ELR (cell line): ENCODE data around the gene WDR54.

Source experiments
- DNase-seq: peaks from one replicate; pipeline ENCODE4 v3.0.0-alpha.2; 2015; ENCODE audit warnings: low read depth

The WDR54 gene, protein sequence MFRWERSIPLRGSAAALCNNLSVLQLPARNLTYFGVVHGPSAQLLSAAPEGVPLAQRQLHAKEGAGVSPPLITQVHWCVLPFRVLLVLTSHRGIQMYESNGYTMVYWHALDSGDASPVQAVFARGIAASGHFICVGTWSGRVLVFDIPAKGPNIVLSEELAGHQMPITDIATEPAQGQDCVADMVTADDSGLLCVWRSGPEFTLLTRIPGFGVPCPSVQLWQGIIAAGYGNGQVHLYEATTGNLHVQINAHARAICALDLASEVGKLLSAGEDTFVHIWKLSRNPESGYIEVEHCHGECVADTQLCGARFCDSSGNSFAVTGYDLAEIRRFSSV

DNA sequence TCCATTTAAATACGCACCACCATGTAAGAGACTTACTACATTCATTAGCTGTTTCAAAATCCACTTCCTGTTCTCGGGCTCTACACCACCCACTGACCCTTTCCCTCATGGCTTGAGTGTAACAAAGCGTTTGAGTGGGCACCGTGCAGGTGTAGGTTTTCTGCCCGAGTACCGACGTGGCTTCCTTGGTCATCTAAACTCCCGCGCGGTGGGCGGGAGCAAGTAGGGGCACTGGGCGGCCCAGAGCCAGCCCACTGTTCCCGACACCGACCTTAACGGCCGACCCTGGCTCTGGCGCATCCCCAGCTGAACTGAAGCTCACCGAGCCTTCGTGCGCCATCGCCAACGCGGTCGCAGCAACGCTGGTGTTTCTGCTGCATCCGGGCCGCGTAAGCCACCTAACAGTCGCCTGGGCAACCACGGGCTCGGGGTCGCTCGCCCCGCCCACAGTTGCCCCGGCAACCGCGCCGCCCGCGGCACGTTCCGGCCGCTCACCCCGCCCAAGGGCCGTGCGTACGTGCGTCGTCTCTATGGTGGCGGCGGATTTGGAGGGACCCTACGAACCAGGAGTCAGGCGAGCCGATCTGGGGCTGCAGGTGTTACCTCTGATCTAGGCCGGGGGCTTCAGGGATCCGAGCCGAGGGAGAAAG is at the start of gene WDR54, which contains the start of gene C2orf81:
Gene WDR54, plus strand, starts transcription at position 510 of the 650 bp plus-strand sequence. CDS start 424 bp downstream, outside the sequence.
Gene C2orf81, minus strand, starts transcription at position 399 of the 650 bp plus-strand sequence. Its CDS starts 59 bp downstream, at position 340.
- DNase-seq = peak; percentile 93

DNA sequence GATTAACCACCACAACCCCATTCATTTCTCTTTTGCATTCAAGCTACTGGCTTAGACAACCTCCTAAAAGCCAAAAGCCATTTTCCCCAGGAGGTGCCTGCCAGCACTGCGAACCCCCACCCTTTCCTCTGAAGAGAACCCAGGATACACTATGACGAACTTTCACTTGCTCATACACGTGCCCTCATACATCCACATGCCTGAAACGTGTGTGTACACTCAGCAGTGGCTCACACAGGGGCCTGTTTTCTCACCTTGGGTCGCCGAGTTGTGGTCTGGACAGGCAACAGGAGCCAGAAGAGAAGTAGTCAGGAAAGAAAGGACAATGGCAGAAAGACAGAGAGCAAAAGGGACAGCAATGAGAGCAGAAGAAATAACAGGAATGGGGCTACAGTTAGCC is 48.9 kb upstream of the WDR54 start:
- no peak for DNase-seq

DNA sequence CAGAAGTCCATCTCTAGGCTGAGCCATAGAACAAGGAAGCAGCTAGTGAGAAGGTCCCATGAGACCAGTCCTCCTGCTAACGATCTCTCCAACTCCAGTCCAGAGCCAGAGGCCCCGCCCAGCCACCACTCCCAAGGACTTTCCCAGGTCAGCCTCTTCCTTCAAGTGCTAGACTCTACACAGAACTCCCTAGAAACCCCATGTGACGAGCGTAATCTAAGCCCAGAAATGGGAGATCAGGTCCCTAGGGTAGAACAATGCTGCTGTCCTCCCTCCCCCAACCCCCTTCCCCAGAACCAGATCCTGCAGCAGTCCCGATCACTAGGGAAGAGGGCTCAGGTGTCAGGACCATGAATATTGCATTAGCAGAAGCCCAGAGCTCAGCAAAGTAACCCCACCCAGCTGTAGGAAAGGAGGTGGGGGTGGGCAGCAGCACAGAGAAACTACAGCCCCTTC is 48.3 kb upstream of the WDR54 start:
- no peak for DNase-seq

DNA sequence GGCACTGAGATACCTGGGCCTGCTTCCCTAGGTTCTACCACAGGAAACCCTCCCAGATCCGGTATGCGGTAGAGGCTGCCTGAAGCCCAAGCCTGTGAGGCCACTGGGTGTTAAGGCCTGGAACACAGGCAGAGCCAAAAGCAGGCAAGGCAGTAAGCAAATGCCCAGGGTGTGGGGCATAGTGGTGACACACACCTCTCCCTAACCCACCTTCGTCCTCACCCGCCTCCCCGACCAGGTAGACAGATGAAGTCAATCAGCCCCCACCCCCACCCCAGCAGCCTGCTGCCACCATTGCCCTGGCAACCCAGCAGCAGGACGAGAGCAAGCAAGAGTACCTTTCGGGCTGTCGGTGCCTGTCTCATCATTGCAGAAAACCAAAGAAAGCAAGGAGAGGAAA is 47.5 kb upstream of the WDR54 start:
- no peak for DNase-seq

DNA sequence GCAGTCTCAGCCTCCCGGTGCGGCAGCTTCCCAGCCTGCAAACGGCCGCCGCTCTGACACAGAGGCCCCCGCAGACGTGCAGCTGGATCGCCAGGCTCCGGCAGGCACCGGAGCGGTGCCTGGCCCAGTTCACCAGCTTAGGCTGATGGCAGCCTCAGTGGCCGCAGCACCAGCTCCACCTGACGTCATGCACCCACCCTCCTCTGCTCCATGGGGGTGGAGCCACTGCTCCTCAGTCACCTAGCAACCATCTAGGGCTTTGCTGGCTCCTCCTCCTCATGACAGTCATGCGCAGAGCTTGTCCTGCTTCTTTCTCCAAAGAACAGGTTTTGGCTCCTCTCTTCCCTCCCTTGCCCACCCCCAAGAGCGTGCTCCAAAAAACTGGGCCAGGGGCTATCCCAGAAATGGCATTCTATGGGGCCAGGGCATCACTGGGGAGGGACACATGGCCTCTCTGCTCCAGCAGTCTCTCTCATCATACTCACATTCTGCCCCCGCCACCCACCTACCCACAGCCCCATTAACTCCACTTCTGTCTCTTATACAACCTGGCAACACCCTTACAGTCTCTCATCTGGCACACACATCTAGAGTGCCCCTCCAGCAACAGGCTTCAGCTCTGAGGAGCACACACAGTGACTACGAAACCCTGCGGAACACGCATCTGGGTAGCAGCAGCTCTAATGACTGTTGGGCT is 46.9 kb upstream of the WDR54 start:
- peak; percentile 75 for DNase-seq

DNA sequence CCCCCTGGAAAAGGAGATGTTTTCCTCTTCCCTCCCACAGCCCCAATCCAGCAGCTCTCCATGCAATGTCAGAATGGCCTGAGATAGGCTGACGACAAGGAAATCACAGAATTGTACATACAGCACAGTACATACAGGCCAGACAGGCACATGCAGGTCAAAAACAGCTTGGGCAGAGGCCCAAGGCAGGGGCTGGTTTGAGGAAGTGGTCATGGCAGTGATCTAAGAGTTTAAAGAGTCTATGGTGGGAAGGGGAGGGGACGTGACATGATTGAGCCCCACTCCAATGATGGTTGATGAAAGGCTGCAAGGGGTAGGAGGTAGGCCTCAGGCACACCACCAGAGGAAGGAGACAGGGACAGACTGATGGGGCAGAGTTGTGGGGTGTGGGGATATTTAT is 45.7 kb upstream of the WDR54 start:
- DNase-seq = no peak

DNA sequence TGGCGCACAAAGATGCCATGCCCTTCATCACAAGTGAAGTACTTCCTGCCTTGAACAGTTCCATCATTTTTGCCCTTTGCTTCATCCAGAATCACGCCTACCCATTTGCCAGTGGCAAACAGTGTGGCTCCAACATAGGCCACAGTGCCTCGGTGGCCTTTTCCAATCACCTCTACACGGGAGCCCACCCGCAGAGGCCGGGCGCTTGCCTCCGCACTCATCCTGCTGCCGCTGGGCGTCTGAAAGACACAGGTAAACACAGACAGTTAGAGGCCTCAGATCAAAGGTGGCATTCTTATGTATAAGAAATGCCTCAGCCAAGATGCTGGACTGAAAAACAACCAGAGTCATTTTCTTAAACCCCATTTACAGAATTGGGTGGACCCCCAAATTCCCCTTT is 43.5 kb upstream of the WDR54 start:
- no peak for DNase-seq

DNA sequence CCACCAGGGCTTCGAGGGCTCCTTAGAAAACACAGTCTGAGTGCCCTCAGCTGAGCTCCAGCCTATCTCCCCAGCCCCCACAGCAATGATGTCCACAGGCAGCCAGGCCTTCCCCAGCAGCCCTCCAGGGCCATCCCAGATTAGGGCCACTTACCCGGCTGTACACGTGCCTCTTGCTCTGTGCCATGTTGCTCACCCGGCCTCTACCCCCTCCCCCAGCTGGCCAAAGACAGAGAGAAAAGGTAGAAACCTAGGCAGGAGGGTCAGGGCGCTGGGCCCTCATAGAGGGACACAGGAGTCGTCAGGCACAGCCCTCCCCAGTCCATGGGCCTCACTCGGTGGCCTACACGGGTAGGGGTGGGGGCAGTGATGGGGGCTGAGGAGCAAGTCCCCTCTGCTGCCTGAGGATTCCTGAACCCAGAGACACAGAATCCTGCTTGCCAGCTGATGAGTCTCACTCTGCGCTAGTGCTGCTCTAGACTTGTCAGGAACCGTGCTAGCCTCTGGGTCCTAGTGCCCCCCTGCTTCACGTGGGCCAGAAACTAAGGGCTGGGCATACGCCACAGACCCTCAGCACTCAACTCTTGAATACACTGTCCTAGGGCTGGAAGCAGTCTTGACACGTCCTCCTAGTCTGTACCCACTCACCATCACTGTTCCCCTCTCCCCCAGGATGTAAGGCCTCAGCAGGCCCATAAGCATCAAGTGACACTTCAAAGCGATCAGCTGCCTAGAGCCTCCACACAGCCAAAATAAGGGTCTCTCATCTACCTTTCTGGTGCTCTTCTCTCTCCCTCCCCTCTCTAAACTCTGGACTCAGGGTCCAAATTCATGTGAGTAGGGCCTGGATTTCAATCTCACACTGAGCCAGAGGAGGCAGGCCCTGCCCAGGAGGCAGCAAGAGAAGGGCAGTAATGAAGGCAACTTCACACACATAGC is 41.4 kb upstream of the WDR54 start, which contains the start of gene DCTN1:
Gene DCTN1, minus strand, starts transcription at position 461 of the 939 bp plus-strand sequence. Its CDS starts 274 bp downstream, at position 187.
- peak; percentile 72 for DNase-seq

DNA sequence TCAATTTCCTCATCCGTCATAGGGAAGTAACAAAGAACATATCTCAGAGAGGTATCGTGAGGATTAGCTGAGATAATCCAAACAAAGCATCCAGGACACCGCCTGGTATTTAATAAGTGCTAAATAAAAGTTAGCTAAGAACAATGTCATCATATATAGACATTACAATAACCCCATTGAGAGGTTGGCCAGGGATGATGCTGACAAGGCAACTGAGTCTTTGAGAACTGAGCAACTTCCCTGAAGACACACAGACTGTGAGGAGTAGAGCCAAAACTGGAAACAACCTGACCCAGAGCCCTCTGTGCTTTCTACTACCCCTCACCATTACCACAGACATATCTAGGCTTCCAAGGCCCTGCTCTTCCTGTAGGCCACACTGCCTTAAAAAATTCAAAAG is 39.8 kb upstream of the WDR54 start:
- DNase-seq = no peak

DNA sequence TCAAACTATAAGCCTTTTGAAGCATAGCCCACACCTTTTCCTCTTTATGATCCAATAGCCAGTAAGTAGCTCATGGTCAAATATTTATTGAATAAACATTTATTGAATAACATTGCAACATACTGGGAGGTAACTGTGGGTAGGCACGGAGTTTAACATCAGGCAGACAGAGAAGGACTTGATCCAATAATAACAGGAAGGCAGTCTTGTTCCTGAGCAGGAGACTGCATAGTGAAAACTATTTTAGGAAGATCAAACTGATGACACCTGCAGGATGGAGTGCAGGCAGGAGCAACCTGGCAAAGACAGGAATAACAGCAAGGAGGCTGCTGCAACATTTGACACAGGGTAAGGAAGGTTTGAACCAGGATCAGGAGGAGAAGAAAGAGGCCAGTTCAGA is 38.3 kb upstream of the WDR54 start:
- no peak for DNase-seq

DNA sequence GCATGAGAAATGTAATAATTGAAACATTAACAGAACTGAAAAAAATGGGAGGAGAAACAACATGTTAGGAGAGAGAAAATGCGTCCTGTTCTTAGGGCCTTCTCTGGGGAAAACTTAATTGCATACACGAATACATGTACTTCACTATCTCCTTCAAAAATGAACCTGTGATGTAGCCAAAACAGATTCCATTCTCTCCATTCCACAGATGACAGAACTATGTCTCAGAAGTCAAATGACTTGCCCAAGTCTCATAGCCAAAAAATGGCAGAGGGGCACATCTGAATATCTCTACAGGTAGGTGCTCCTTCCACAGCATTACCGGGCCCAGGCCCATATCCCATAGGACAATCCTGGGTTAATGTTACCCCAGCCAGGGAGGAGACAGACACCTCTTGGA is 37.5 kb upstream of the WDR54 start:
- DNase-seq = no peak

DNA sequence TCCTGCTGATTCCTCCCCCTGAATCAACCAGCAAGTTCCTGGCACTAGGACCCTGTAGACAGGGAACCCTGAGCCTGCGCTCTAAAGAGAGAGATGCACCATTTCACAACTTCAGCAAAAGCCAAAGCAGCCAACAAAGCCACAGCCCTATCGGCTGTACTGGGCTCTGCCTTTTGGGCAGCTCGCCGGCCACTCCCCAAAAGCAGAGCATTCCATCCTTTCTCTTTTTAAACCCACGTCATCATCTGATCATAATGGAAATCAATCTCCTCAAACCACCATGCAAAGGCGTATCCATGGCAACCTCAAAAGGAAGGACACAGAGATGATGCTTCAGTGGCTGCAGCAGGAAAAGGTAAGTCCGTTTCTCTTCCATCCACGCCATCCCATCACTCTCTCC is 36.1 kb upstream of the WDR54 start:
- DNase-seq = no peak

DNA sequence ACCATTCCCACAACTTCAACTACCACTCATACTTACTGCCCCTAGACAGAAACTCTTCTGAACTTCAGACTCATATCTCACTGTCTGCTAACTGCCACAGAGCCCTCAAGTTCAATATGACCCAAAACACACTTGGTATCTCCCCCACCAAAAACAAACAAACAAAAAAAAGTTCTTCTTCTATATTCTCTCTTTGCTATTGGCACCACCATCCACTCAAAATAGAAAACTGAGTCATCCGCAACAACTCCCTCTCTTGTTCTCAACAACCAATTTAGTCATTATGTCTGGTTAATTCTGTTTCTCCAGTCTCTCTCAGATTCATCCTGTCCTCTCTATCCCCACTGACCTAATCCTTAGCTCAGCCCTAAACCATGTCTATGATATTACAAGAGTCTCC is 34.2 kb upstream of the WDR54 start:
- DNase-seq = peak; percentile 25

DNA sequence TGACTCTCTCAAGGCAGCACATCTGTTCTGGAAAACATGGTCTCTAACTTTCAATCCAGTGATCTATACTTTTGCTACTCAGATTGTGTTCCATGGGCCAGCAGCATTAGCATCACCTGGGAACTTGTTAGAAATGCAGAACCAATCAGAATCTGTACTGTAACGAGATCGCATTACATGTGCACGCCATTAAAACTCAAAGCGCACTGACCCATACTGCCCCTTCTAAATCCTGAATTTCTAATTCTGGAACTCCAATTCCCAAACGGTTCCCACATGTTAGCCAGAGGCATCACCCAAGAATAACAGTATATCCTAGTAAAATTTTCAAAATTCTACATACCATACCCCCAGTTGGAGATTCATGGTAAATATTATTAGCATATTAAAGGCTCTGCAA is 30.9 kb upstream of the WDR54 start:
- no peak for DNase-seq

DNA sequence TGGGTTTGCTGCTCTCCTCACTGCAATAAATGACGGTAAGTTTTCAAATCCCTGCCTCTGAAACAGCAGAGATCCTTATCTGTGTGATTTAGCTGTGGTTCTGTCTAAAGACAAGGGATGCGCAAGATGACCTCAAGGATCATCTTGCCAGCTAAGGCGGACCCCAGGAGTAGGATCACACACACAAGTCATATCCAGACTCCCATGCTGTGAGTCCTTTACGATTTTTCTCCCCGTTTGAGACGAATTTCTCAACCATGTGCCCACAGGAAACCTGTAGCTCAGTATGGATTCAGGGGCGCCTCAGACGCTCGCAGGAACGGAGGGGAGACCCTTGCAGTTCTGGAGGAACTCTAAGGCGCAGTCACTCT is 30.3 kb upstream of the WDR54 start:
- DNase-seq = peak; percentile 62

DNA sequence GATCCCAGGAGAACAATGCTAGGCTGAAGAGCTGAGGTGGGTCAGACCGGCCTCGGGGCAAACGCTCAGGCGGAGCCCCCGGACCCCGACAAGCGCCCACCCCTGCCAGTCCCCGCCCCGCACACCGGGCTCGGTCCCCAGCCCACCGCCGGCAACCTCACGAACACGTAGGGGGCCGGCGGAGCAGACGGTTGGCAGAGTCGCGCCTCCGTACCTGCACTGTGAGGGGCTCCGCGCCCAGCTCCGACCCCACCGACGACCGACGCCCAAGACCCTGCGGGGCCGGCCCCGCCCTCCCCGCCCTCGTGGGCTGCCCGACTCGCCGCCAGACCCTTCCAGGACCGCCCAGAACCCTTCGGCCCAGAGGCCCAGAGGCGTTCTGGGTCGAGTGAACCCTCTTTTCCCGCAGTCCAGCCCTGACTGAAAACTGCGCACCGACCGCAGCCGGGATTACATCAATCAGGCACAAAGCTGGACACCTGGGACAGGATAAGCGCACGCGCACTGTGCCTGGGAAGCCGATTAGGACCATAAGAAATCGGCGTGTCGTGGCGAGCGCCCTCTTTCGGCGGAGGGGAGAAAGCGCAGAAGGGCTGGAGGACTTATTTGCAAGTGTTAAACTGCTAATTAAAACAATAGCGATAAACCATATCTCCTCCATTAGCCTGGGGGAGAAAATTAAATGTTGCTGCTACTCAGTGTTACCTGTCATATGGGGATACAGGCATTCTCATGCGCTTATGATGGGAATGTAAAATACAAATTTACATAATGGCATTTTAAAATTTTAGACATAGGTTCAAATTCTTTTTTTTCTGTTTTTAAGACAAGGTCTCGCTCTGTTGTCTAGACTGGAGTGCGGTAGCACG is 29.7 kb upstream of the WDR54 start:
- peak; percentile 90 for DNase-seq

DNA sequence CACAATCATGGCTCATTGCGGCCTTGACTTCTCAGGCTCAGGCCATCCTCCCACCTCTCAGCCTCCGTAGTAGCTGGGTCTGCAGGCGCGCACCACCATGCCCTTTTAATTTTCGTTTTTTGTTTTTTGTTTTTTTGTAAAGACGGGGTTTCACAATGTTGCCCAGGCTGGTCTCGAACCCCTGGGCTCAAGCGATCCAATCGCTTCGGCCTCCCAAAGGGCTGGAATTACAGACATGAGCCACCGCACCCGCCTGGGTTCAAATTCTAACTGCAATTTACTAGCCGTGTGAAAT is 29.1 kb upstream of the WDR54 start:
- no peak for DNase-seq

DNA sequence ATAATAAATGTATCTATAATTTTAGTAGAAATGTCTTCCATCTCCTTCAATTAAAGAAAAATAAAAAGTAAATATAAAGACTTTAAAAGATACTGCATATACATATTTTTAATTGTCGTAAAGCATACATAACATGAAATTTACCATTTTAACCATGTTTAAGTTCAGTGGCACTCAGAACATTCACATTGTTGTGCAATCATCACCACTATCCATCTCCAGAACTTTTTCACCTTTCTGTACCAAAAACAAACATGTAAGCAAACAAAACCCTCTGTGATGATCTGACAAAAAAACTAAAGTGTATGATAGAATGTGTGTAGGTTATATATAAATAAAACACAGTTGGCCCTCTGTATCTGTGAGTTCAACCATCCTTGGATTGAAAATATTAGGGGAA is 28.0 kb upstream of the WDR54 start:
- no peak for DNase-seq

DNA sequence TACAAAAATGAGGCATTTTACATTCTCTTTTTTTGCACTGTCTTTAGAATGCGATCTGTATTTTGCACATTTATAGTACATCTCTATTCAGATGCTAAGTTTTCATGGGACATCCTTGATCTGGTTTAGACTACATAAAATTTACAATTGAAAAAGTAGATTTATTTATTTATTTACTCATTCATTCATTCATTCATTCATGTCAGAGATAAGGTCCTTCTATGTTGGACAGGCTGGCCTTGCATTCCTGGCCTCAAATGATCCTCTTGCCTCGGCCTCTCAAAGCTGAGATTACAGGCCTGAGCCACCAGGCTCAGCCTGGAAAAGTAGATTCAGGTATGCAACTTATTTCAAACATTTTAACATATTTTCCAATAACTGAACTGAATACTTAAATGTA is 25.4 kb upstream of the WDR54 start:
- DNase-seq = no peak

DNA sequence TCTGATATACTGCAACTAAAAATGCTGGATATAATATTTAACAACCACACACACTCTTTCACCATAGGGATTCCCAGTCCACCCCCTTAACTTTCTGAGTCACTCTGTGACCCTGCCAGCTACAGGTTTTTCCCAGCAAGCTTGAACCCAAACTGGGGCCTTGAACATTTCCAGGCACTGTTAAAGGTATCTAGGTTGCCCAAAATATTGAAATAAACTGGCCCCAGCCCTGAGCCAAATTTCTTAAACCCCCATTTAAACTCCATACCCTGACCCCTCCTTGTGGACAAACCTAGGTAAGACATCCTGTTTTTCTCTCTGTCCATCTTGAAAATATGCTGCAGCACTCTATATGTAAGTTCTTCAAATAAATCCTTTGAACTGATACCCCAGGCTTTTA is 21.7 kb upstream of the WDR54 start:
- peak; percentile 59 for DNase-seq

DNA sequence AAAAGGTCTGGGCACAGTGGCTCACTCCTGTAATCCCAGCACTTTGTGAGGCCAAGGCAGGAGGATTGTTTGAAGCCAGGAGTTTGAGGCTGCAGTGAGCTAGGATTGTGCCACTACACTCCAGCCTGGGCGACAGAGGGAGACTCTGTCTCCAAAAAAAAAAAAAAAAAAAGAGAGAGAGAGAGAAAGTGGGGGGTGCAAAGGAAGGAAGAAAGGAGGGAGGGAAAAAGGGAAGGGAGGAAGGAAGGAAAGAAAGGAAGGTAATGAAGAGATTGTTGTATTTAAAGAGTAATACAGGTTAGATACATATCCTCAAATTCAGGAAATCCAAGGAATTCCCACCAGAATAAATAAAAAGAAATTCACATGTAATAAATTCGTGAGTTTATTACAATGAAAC is 19.6 kb upstream of the WDR54 start:
- DNase-seq = no peak
